Measurements from ENCODE around the gene NCKAP5L. TPM values are rescaled to one million over a fixed set of nuclear protein-coding genes. Genes with fewer than 3 reads are reported as not detected.

The NCKAP5L gene
- total and polyA plus RNA-seq, 2 of the 8 experiments (the other 6 are each of a cell fraction or from before 2014, with no cell fraction given), result 9.4 to 27.9 TPM

DNA sequence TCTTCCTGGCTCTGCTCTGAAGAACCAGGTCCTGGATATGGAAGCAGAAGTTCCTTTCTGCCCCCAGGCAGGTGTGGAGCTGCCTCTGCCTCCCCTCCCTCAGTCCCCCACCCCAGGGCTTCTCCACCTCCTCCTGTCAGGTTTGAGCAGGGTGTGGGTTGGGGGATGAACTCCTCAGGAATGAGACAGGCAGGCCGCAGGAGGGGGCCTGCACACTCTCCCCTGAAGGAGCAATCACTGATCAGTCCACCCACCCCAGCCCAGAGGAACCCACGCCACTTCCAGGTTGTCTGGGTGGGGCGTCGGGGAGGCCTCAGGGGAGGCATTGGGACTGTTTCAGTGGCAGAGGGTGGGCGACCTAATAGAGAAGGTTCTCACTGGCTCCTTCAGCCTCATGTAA is 48.9 kb upstream of the NCKAP5L start:
- Histone ChIP-seq H3K9me3 (ENCODE audit: insufficient read depth in 2 of 2, low read depth in 1 of 2, low read length in 1 of 2) (peaks cover 0 to 7% of the 10 kb centered on the region in 2 experiments; a peak in 1 of 4 replicates), H2AK5ac (ENCODE audit: low read depth, low read length) (no peak overlapping the region), H3K56ac (replicated peaks; ENCODE audit: insufficient read length, low read depth, low read length) (no peak overlapping the region), H4K20me1 (replicated peaks in 1 of 2; ENCODE audit: control insufficient read depth in 1 of 2, insufficient read depth in 2 of 2, low read length in 2 of 2) (peaks cover 0 to 15% of the 10 kb centered on the region in 2 experiments), H3K14ac (ENCODE audit: insufficient read length) (no peak overlapping the region), H3K4me3 (ENCODE audit: extremely low read depth in 1 of 4, insufficient read depth in 2 of 4, low read depth in 3 of 4, low read length in 4 of 4) (no peak overlapping the region), H2BK20ac (ENCODE audit: low read length) (no peak overlapping the region), H2BK120ac (replicated peaks; ENCODE audit: low read depth, low read length) (no peak overlapping the region), H2BK12ac (ENCODE audit: low read depth, low read length) (no peak overlapping the region), H3K79me1 (ENCODE audit: low read depth, low read length) (no peaks in the 10 kb centered on the region), H3K36me3 (ENCODE audit: control insufficient read depth in 2 of 4, insufficient read depth in 4 of 4, low read length in 3 of 4) (no peaks in the 10 kb centered on the region), H3K79me2 (ENCODE audit: control insufficient read depth in 1 of 2, insufficient read depth in 2 of 2, low read length in 2 of 2) (no peaks in the 10 kb centered on the region), H3K23ac (ENCODE audit: insufficient read length) (no peak overlapping the region), H4K5ac (ENCODE audit: insufficient read length, low read depth, low read length) (no peak overlapping the region), H3K23me2 (ENCODE audit: low read depth, low read length) (peaks cover 3% of the 10 kb centered on the region; the same call in 1 of the 2 replicates), H4K91ac (replicated peaks; ENCODE audit: insufficient read length, low read length) (no peak overlapping the region), H3K18ac (ENCODE audit: extremely low read depth, low read length) (no peak overlapping the region), H4K8ac (ENCODE audit: extremely low read depth, insufficient read depth, low read length) (no peak overlapping the region), H2BK15ac (ENCODE audit: low read length) (no peak overlapping the region), H3K27me3 (replicated peaks in 1 of 4; ENCODE audit: control insufficient read depth in 3 of 4, extremely low read depth in 1 of 4, insufficient read depth in 3 of 4, low read length in 3 of 4) (no peaks in the 10 kb centered on the region; a peak in 1 of 7 replicates), H2AFZ (ENCODE audit: low read length) (no peak overlapping the region), H3K4me1 (replicated peaks in 1 of 4; ENCODE audit: control insufficient read depth in 3 of 4, insufficient read depth in 4 of 4, low read length in 3 of 4) (peaks cover 0 to 2% (median 0%) of the 10 kb centered on the region in 4 experiments; a peak in 3 of 7 replicates), H3K27ac (ENCODE audit: low read depth, low read length) (no peak overlapping the region), H3K4ac (replicated peaks; ENCODE audit: insufficient read length, low read depth, low read length) (no peak overlapping the region), H3K9ac (replicated peaks in 1 of 4; ENCODE audit: extremely low read depth in 1 of 4, low read depth in 3 of 4, low read length in 3 of 4) (no peak overlapping the region), H3K4me2 (ENCODE audit: insufficient read depth in 1 of 2, low read depth in 2 of 2, low read length in 2 of 2) (no peak overlapping the region), H2BK5ac (ENCODE audit: low read depth, low read length) (no peak overlapping the region)
- FAIRE-seq, result no peak
- POLR2A ChIA-PET (ENCODE audit: partially characterized antibody), result no interaction called here
- CTCF ChIA-PET (ENCODE audit: partially characterized antibody), result interaction anchor here (0.6 to 1.1 kb wide), 2 partner anchors 91 to 95 kb away, joined by 3 read pairs; no protein-coding TSS in a partner anchor
- no peak for DNase-seq (ENCODE audit: low read depth in 1 of 2, low spot score in 2 of 2)
- WGBS, 2 experiments (ENCODE audit: extremely low coverage in 1 of 2, insufficient coverage in 1 of 2, insufficient read length in 1 of 2, insufficient replicate concordance in 2 of 2, low coverage in 1 of 2, low lambda C conversion rate in 2 of 2, missing lambda C conversion rate in 1 of 2), result 63% methylated on average over 3 of the region's 5 CpGs; no CpG with 5 or more reads in 1 of the 2 experiments
- TF ChIP-seq TAF7 (optimal IDR thresholded peaks at IDR 0.05; ENCODE audit: borderline replicate concordance, low read depth, low read length), result no peak
- TF ChIP-seq, protein P1, sequence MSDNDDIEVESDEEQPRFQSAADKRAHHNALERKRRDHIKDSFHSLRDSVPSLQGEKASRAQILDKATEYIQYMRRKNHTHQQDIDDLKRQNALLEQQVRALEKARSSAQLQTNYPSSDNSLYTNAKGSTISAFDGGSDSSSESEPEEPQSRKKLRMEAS (IDR thresholded peaks at IDR 0.05), result no peak
- no peak for TF ChIP-seq NANOG (IDR thresholded peaks at IDR 0.05; ENCODE audit: insufficient read depth, low read depth, low read length, poor library complexity, severe bottlenecking)
- no peak for TF ChIP-seq TBP (IDR thresholded peaks at IDR 0.05; ENCODE audit: low read depth, low read length)
- TF ChIP-seq, protein P2, sequence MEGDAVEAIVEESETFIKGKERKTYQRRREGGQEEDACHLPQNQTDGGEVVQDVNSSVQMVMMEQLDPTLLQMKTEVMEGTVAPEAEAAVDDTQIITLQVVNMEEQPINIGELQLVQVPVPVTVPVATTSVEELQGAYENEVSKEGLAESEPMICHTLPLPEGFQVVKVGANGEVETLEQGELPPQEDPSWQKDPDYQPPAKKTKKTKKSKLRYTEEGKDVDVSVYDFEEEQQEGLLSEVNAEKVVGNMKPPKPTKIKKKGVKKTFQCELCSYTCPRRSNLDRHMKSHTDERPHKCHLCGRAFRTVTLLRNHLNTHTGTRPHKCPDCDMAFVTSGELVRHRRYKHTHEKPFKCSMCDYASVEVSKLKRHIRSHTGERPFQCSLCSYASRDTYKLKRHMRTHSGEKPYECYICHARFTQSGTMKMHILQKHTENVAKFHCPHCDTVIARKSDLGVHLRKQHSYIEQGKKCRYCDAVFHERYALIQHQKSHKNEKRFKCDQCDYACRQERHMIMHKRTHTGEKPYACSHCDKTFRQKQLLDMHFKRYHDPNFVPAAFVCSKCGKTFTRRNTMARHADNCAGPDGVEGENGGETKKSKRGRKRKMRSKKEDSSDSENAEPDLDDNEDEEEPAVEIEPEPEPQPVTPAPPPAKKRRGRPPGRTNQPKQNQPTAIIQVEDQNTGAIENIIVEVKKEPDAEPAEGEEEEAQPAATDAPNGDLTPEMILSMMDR (IDR thresholded peaks at IDR 0.05; ENCODE audit: control extremely low read depth in 1 of 3, insufficient read depth in 1 of 3, low read depth in 1 of 3, low read length in 3 of 3), result no peak
- TF ChIP-seq MAFK (IDR thresholded peaks at IDR 0.05; ENCODE audit: low read depth, low read length), result no peak
- TF ChIP-seq, protein P3, sequence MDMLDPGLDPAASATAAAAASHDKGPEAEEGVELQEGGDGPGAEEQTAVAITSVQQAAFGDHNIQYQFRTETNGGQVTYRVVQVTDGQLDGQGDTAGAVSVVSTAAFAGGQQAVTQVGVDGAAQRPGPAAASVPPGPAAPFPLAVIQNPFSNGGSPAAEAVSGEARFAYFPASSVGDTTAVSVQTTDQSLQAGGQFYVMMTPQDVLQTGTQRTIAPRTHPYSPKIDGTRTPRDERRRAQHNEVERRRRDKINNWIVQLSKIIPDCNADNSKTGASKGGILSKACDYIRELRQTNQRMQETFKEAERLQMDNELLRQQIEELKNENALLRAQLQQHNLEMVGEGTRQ (IDR thresholded peaks at IDR 0.05; ENCODE audit: low read length), result no peak
- no peak for TF ChIP-seq CTBP2 (IDR thresholded peaks at IDR 0.05; ENCODE audit: borderline replicate concordance, insufficient read depth, insufficient read length, low read length)
- no peak for TF ChIP-seq SP2 (IDR thresholded peaks at IDR 0.05; ENCODE audit: low read length)
- TF ChIP-seq SIRT6 (IDR thresholded peaks at IDR 0.05; ENCODE audit: low read length), result no peak

All from H1 (cell line).